ENCODE results near the gene ELK4. TPM values are rescaled to one million over a fixed set of nuclear protein-coding genes. Genes with fewer than 3 reads are reported as not detected.

ELK4 gene
- total and polyA plus RNA-seq, 2 of the 13 experiments (the other 11 are each of a cell fraction or from before 2014, with no cell fraction given), result 8.3 to 13.1 TPM

DNA sequence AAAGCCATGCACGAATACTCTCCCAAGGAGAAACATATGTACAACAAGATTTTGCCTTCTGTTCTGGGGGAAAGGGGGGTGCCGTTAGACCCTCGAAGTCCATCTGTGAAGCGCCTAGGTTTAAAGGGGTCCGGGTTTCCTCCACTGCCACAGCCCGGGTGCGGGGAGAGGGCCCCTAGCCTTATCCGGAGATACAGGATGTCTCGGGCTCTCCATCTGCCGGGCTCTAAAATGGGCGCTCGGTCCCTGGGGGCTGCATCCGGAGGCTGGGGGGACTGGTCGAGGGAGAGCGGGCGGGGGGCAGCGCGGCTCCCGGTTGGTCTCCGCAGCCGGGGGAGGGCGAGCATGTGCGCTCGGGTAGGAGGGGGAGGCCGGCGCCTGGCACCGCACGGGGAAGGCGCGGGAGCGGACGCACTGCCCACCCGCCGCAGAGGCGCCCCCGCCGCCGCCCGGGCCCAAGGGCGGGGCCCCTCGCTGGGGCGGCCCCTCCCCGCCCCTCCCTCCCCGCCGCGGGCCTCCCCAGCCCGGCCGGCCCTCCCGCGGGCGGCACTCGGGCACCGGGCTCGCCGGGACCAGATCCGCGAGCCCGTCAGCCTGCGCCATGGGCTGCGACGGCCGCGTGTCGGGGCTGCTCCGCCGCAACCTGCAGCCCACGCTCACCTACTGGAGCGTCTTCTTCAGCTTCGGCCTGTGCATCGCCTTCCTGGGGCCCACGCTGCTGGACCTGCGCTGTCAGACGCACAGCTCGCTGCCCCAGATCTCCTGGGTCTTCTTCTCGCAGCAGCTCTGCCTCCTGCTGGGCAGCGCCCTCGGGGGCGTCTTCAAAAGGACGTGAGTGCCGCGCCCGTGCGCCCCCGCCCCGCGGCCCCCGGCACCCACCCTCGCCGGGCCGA lies 63.1 kb downstream of the ELK4 start:
- no peak for FAIRE-seq
- Histone ChIP-seq H3K36me3 (replicated peaks in 1 of 2; ENCODE audit: control insufficient read depth in 1 of 2, insufficient read depth in 2 of 2, low read length in 2 of 2) (no peaks in the 10 kb centered on the region), H3K27me3 (ENCODE audit: control insufficient read depth in 1 of 2, insufficient read depth in 2 of 2, low read length in 2 of 2) (peaks cover 4 to 66% of the 10 kb centered on the region in 2 experiments), H3K9ac (ENCODE audit: insufficient read depth, low read depth, low read length) (no peak overlapping the region), H3K27ac (ENCODE audit: extremely low read length, insufficient read depth, low read length) (no peak overlapping the region), H3K79me2 (ENCODE audit: insufficient read depth, low read length) (no peaks in the 10 kb centered on the region), H4K20me1 (ENCODE audit: insufficient read depth, low read length) (peaks cover 4% of the 10 kb centered on the region; the same call in 1 of the 2 replicates), H2AFZ (ENCODE audit: low read length) (no peak overlapping the region), H3K9me3 (ENCODE audit: low read length) (no peaks in the 10 kb centered on the region), H3K4me1 (ENCODE audit: insufficient read depth, low read length) (no peaks in the 10 kb centered on the region), H3K4me2 (ENCODE audit: low read depth, low read length) (peak overlapping the region; percentile 39; the same call in 1 of the 2 replicates), H3K4me3 (replicated peaks in 1 of 3; ENCODE audit: insufficient read depth in 1 of 3, low read depth in 2 of 3, low read length in 3 of 3) (no peak overlapping the region; a peak in 1 of 6 replicates)
- CTCF ChIA-PET (ENCODE audit: low intra/inter-chr PET ratio, low total read pairs), result no interaction called here
- intact Hi-C loops (cut with micrococcal nuclease; ENCODE audit: unreplicated experiment) (no loop called here), in situ Hi-C loops (cut with HindIII; ENCODE audit: extremely low pct_ligation_motif_present, low pct_unique_long_range_greater_than_20kb) (no loop called here)
- peak; percentile 21; the same call in 2 of the 3 replicates for ATAC-seq
- BruUV-seq (replicated peaks), result no TSS peak
- DNase-seq (ENCODE audit: low spot score), result no peak
- POLR2A ChIA-PET, result no interaction called here
- peak; percentile 54; the same call in 1 of the 2 replicates for TF ChIP-seq BCL6 (CRISPR knock-in tag; IDR thresholded peaks at IDR 0.05)
- no peak for TF ChIP-seq ZNF431 (CRISPR knock-in tag; IDR thresholded peaks at IDR 0.05; ENCODE audit: borderline replicate concordance, low read depth)
- 15% methylated on average over 15 of the region's 90 CpGs for WGBS (ENCODE audit: low lambda C conversion rate)

DNA sequence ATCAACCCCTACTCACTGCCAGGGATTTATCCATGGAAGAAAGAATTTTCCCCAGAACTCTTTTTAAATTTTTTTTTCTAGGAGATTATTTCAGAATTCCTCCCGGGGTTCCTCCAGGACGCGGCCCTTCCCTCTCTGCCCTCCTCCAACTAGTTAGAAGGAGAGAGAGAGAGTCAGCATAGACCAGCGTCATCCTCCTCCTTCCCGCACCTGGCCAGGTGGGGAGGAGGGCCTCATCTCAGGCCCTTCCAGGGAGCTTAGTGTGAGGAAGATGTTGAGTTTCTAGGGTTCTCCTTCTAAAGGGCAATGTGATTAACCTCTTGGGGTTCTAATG lies 63.7 kb downstream of the ELK4 start:
- no peak overlapping the region for H3K4me2 ChIP-seq (ENCODE audit: low read depth, low read length)
- DNase-seq (ENCODE audit: low spot score) (no peak), FAIRE-seq (no peak), ATAC-seq (no peak)
- ChIA-PET POLR2A (no interaction called here), CTCF (ENCODE audit: low intra/inter-chr PET ratio, low total read pairs) (no interaction called here)
- intact Hi-C loops (cut with micrococcal nuclease; ENCODE audit: unreplicated experiment), result no loop called here
- no peak overlapping the region for H3K9ac ChIP-seq (ENCODE audit: insufficient read depth, low read depth, low read length)
- no peak overlapping the region for H3K27ac ChIP-seq (ENCODE audit: extremely low read length, insufficient read depth, low read length)
- no peak overlapping the region for H3K4me3 ChIP-seq (replicated peaks in 1 of 3; ENCODE audit: insufficient read depth in 1 of 3, low read depth in 2 of 3, low read length in 3 of 3)
- H3K9me3 ChIP-seq (ENCODE audit: low read length), result no peaks in the 10 kb centered on the region
- WGBS (ENCODE audit: low lambda C conversion rate), result 6% methylated on average over 5 of the region's 5 CpGs
- H4K20me1 ChIP-seq (ENCODE audit: insufficient read depth, low read length), result peaks cover 4% of the 10 kb centered on the region; the same call in 1 of the 2 replicates
- no peaks in the 10 kb centered on the region for H3K79me2 ChIP-seq (ENCODE audit: insufficient read depth, low read length)
- no peaks in the 10 kb centered on the region for H3K36me3 ChIP-seq (replicated peaks in 1 of 2; ENCODE audit: control insufficient read depth in 1 of 2, insufficient read depth in 2 of 2, low read length in 2 of 2)
- in situ Hi-C loops (cut with HindIII; ENCODE audit: extremely low pct_ligation_motif_present, low pct_unique_long_range_greater_than_20kb), result no loop called here
- no peaks in the 10 kb centered on the region for H3K4me1 ChIP-seq (ENCODE audit: insufficient read depth, low read length)
- peaks cover 4 to 66% of the 10 kb centered on the region in 2 experiments for H3K27me3 ChIP-seq (ENCODE audit: control insufficient read depth in 1 of 2, insufficient read depth in 2 of 2, low read length in 2 of 2)
- BruUV-seq (replicated peaks), result no TSS peak
- H2AFZ ChIP-seq (ENCODE audit: low read length), result no peak overlapping the region
- TF ChIP-seq ARHGAP35 (CRISPR knock-in tag; IDR thresholded peaks at IDR 0.05; ENCODE audit: borderline replicate concordance), result no peak
- TF ChIP-seq, protein P1, sequence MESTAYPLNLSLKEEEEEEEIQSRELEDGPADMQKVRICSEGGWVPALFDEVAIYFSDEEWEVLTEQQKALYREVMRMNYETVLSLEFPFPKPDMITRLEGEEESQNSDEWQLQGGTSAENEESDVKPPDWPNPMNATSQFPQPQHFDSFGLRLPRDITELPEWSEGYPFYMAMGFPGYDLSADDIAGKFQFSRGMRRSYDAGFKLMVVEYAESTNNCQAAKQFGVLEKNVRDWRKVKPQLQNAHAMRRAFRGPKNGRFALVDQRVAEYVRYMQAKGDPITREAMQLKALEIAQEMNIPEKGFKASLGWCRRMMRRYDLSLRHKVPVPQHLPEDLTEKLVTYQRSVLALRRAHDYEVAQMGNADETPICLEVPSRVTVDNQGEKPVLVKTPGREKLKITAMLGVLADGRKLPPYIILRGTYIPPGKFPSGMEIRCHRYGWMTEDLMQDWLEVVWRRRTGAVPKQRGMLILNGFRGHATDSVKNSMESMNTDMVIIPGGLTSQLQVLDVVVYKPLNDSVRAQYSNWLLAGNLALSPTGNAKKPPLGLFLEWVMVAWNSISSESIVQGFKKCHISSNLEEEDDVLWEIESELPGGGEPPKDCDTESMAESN (CRISPR knock-in tag; conservative IDR thresholded peaks at IDR 0.05), result no peak
- TF ChIP-seq SAFB2 (CRISPR knock-in tag; IDR thresholded peaks at IDR 0.05; ENCODE audit: borderline replicate concordance, low read depth), result no peak
- TF ChIP-seq, protein P2, sequence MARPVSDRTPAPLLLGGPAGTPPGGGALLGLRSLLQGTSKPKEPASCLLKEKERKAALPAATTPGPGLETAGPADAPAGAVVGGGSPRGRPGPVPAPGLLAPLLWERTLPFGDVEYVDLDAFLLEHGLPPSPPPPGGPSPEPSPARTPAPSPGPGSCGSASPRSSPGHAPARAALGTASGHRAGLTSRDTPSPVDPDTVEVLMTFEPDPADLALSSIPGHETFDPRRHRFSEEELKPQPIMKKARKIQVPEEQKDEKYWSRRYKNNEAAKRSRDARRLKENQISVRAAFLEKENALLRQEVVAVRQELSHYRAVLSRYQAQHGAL (CRISPR knock-in tag; IDR thresholded peaks at IDR 0.05; ENCODE audit: not compliant biosample characterization), result no peak
- no peak for TF ChIP-seq ESRRA (CRISPR knock-in tag; IDR thresholded peaks at IDR 0.05; ENCODE audit: low read depth)
- TF ChIP-seq, protein P3, sequence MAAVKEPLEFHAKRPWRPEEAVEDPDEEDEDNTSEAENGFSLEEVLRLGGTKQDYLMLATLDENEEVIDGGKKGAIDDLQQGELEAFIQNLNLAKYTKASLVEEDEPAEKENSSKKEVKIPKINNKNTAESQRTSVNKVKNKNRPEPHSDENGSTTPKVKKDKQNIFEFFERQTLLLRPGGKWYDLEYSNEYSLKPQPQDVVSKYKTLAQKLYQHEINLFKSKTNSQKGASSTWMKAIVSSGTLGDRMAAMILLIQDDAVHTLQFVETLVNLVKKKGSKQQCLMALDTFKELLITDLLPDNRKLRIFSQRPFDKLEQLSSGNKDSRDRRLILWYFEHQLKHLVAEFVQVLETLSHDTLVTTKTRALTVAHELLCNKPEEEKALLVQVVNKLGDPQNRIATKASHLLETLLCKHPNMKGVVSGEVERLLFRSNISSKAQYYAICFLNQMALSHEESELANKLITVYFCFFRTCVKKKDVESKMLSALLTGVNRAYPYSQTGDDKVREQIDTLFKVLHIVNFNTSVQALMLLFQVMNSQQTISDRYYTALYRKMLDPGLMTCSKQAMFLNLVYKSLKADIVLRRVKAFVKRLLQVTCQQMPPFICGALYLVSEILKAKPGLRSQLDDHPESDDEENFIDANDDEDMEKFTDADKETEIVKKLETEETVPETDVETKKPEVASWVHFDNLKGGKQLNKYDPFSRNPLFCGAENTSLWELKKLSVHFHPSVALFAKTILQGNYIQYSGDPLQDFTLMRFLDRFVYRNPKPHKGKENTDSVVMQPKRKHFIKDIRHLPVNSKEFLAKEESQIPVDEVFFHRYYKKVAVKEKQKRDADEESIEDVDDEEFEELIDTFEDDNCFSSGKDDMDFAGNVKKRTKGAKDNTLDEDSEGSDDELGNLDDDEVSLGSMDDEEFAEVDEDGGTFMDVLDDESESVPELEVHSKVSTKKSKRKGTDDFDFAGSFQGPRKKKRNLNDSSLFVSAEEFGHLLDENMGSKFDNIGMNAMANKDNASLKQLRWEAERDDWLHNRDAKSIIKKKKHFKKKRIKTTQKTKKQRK (IDR thresholded peaks at IDR 0.05; ENCODE audit: low read length), result no peak
- TF ChIP-seq SRSF4 (IDR thresholded peaks at IDR 0.05; ENCODE audit: low read depth, low read length, poor library complexity, severe bottlenecking), result no peak
- no peak for TF ChIP-seq PLRG1 (conservative IDR thresholded peaks at IDR 0.05)
- TF ChIP-seq HNRNPH1 (optimal IDR thresholded peaks at IDR 0.05; ENCODE audit: low read depth, low read length), result no peak
